K562 (cell line): ENCODE results near the gene CPED1. TPM values are rescaled to one million over a fixed set of nuclear protein-coding genes. Genes with fewer than 3 reads are reported as not detected.
A peak's percentile ranks its signal among the peaks of the same experiment; 100 is the strongest.

ENCODE experiments used
- EP300 ChIP-seq: IDR thresholded peaks from 2 replicates; pipeline ENCODE4 v1.6.1; 2012; ENCODE audit warnings: low read length, improper control_type of control experiment
- ERF ChIP-seq: fragments of 450-650 bp; formaldehyde crosslinking; IDR thresholded peaks from 2 replicates; pipeline ENCODE4 v1.4.0; 2020; ENCODE audit warnings: mild to moderate bottlenecking, mixed read lengths
- HDAC1 ChIP-seq, 2 experiments: fragments of 450-650 bp; IDR thresholded peaks; 2 replicates each; pipeline ENCODE4 v1.6.1; 2016 to 2017; ENCODE audit warnings: inconsistent platforms in 1 of 2, mild to moderate bottlenecking in 1 of 2, moderate library complexity in 1 of 2
- ILF3 ChIP-seq: fragments of 450-650 bp; IDR thresholded peaks from 2 replicates; pipeline ENCODE4 v1.6.1; 2018; ENCODE audit warnings: antibody characterized with exemption, mild to moderate bottlenecking, moderate library complexity, borderline replicate concordance
- LEF1 ChIP-seq: fragments of 450-650 bp; IDR thresholded peaks from 2 replicates; pipeline ENCODE4 v1.6.1; 2016; ENCODE audit warnings: mild to moderate bottlenecking
- NFATC3 ChIP-seq: fragments of 450-650 bp; IDR thresholded peaks from 2 replicates; pipeline ENCODE4 v1.6.1; 2017; ENCODE audit warnings: mild to moderate bottlenecking
- RAD51 ChIP-seq: fragments of 450-650 bp; IDR thresholded peaks from 2 replicates; pipeline ENCODE4 v1.7.1; 2016; ENCODE audit warnings: low read depth, mild to moderate bottlenecking, borderline replicate concordance
- SIN3A ChIP-seq, 2 experiments: fragments of 150-350 bp in 1 of 2; IDR thresholded peaks; 2 replicates each; pipeline ENCODE4 v1.6.1; 2011 to 2016; ENCODE audit warnings: borderline replicate concordance in 2 of 2, low read depth in 2 of 2, low read length in 2 of 2, mild to moderate bottlenecking in 2 of 2, moderate library complexity in 2 of 2; ENCODE audit not compliant: control insufficient read depth in 1 of 2
- SMARCA4 ChIP-seq: fragments of 450-650 bp; IDR thresholded peaks from 2 replicates; pipeline ENCODE4 v1.6.1; 2016
- TOE1 ChIP-seq, 2 experiments: fragments of 450-650 bp in 1 of 2; sonication (generic) in 1 of 2; formaldehyde crosslinking in 1 of 2; IDR thresholded peaks; 2 replicates each; pipeline versions ENCODE4 v1.7.1 to v1.8.0; 2016 to 2022; ENCODE audit warnings: borderline replicate concordance in 2 of 2, mild to moderate bottlenecking in 2 of 2, antibody characterized with exemption in 1 of 2, inconsistent platforms in 1 of 2, low read depth in 1 of 2, missing genetic modification reagents in 1 of 2, moderate library complexity in 1 of 2
- XRCC3 ChIP-seq: fragments of 450-650 bp; IDR thresholded peaks from 2 replicates; pipeline ENCODE4 v1.6.1; 2017; ENCODE audit warnings: mild to moderate bottlenecking, moderate library complexity
- ZBTB5 ChIP-seq: fragments of 450-650 bp; IDR thresholded peaks from 2 replicates; pipeline ENCODE4 v1.6.1; 2017; ENCODE audit warnings: antibody characterized with exemption
- ZFP30 ChIP-seq: fragments of 250-450 bp; sonication (Bioruptor Pico); IDR thresholded peaks from 2 replicates; pipeline ENCODE4 v1.8.0; 2022; ENCODE audit warnings: moderate library complexity, mild to moderate bottlenecking, inconsistent platforms, borderline replicate concordance
- ZNF551 ChIP-seq: fragments of 250-450 bp; sonication (Bioruptor Pico); IDR thresholded peaks from 2 replicates; pipeline ENCODE4 v1.5.0; 2021; ENCODE audit warnings: mild to moderate bottlenecking, moderate library complexity
- ZNF699 ChIP-seq: fragments of 250-450 bp; sonication (Bioruptor Pico); IDR thresholded peaks from 2 replicates; pipeline ENCODE4 v1.8.0; 2021; ENCODE audit warnings: mild to moderate bottlenecking, moderate library complexity; ENCODE audit not compliant: insufficient replicate concordance
- polyA plus RNA-seq, 8 experiments: library from polyadenylated mRNA; depleted of rRNA in 4 of 8; stranded (reverse) in 5 of 8; unstranded in 3 of 8; fragments of >200 nt; fragmentation: Nextera tagmentation in 2 of 8; fragmentation: Illumina TruSeq in 1 of 8; extraction: Ambion mirVana in 2 of 8; extraction: Trizol in 1 of 8; gene quantifications; 2 replicates each; pipeline versions ENCODE4 v1.2.1 to v1.2.3, GENCODE V29; 2011 to 2014; ENCODE audit warnings: inconsistent platforms in 1 of 8, missing spikeins in 1 of 8
- total RNA-seq, 7 experiments: library from RNA; depleted of rRNA in 6 of 7; stranded (reverse); fragments of >200 nt in 6 of 7; fragmentation: Illumina TruSeq in 2 of 7; extraction: Trizol in 2 of 7; gene quantifications; 2 replicates each; pipeline versions ENCODE4 v1.2.1 to v1.2.3, GENCODE V29; 2011 to 2021; ENCODE audit warnings: low replicate concordance in 1 of 7
- TF ChIP-seq, protein P1 (sequence below), 3 experiments: fragments of 200-800 bp in 1 of 3; sonication (Bioruptor generic) in 1 of 3; sonication (generic) in 1 of 3; formaldehyde crosslinking in 1 of 3; IDR thresholded peaks; 2 replicates each; pipeline versions ENCODE4 v1.6.1 to v1.8.0; 2016 to 2022; ENCODE audit warnings: mild to moderate bottlenecking in 2 of 3, missing compliant biosample characterization in 2 of 3, missing genetic modification characterization in 2 of 3, missing genetic modification reagents in 1 of 3

The CPED1 gene
- total and polyA plus RNA-seq, 9 of the 15 experiments (the other 6 are each of a cell fraction or from before 2014, with no cell fraction given), result 195 to 393 (median 290) TPM

- TF ChIP-seq, protein P1, sequence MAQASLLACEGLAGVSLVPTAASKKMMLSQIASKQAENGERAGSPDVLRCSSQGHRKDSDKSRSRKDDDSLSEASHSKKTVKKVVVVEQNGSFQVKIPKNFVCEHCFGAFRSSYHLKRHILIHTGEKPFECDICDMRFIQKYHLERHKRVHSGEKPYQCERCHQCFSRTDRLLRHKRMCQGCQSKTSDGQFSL (CRISPR knock-in tag; IDR thresholded peaks at IDR 0.05), result no peak
- TF ChIP-seq, protein P1 (tag; IDR thresholded peaks at IDR 0.05), result no peak
- no peak for TF ChIP-seq ZFP30
- 0 out of 2 replicates have a peak, but pooled peaks have one; percentile 27 for TF ChIP-seq NFATC3
- TF ChIP-seq RAD51, result no peak
- TF ChIP-seq LEF1, result no peak; the same call in 1 of the 2 replicates
- no peak for TF ChIP-seq SIN3A (IDR thresholded peaks at IDR 0.05; ENCODE audit: borderline replicate concordance in 2 of 2, control insufficient read depth in 1 of 2, low read depth in 2 of 2, low read length in 2 of 2)
- peak; percentile 52; the same call in 1 of the 2 replicates for TF ChIP-seq EP300
- TF ChIP-seq ERF, result no peak
- TF ChIP-seq ZNF551, result peak; percentile 74; the same call in 1 of the 2 replicates
- peak; percentile 25; the same call in 1 of the 2 replicates for TF ChIP-seq TOE1 (IDR thresholded peaks at IDR 0.05; ENCODE audit: borderline replicate concordance)
- no peak for TF ChIP-seq TOE1 (CRISPR knock-in tag; IDR thresholded peaks at IDR 0.05; ENCODE audit: borderline replicate concordance, low read depth)
- TF ChIP-seq XRCC3, result peak; percentile 53; the same call in 1 of the 2 replicates
- TF ChIP-seq ZBTB5, result no peak
- TF ChIP-seq ILF3, result no peak
- 0 out of 4 replicates have a peak, but pooled peaks of 1 of the 2 experiments have one; percentile 12 for TF ChIP-seq HDAC1 (IDR thresholded peaks at IDR 0.05)
- peak; percentile 60 for TF ChIP-seq SMARCA4
- TF ChIP-seq ZNF699 (CRISPR knock-in tag), result no peak
Observed at GRCh38 chr7:121079425-121080169, 91.1 kb downstream of the CPED1 start (continued).
